HepG2 (cell line): ENCODE results near the gene SCN9A. TPM values are rescaled to one million over a fixed set of nuclear protein-coding genes. Genes with fewer than 3 reads are reported as not detected.

Experiments used
- BRD4 ChIP-seq: sonication (generic); formaldehyde crosslinking; IDR thresholded peaks from 2 replicates; pipeline ENCODE4 v1.4.0; 2020; ENCODE audit warnings: missing genetic modification reagents
- GATAD1 ChIP-seq: IDR thresholded peaks from 2 replicates; pipeline ENCODE4 v1.6.1; 2016; ENCODE audit warnings: missing genetic modification reagents, missing compliant biosample characterization
- MTA3 ChIP-seq: sonication (generic); formaldehyde crosslinking; IDR thresholded peaks from 2 replicates; pipeline ENCODE4 v1.4.0; 2020; ENCODE audit warnings: missing genetic modification reagents
- RAD51 ChIP-seq: fragments of 450-650 bp; IDR thresholded peaks from 2 replicates; pipeline ENCODE4 v1.6.1; 2016; ENCODE audit warnings: borderline replicate concordance
- RFXANK ChIP-seq: IDR thresholded peaks from 2 replicates; pipeline ENCODE4 v1.6.1; 2016
- SETDB1 ChIP-seq: sonication (generic); formaldehyde crosslinking; IDR thresholded peaks from 2 replicates; pipeline ENCODE4 v1.5.1; 2020; ENCODE audit warnings: missing genetic modification reagents, mild to moderate bottlenecking, borderline replicate concordance
- SMC3 ChIP-seq: IDR thresholded peaks from 2 replicates; pipeline ENCODE4 v1.6.1; 2011; ENCODE audit warnings: low read length, improper control_type of control experiment
- TCF7 ChIP-seq: sonication (generic); IDR thresholded peaks from 2 replicates; pipeline ENCODE4 v1.6.1; 2016; ENCODE audit warnings: antibody characterized with exemption, low read depth
- THAP9 ChIP-seq: sonication (generic); formaldehyde crosslinking; IDR thresholded peaks from 2 replicates; pipeline ENCODE4; 2020; ENCODE audit warnings: missing genetic modification reagents, mild to moderate bottlenecking, borderline replicate concordance
- ZBTB4 ChIP-seq: sonication (generic); formaldehyde crosslinking; IDR thresholded peaks from 2 replicates; pipeline ENCODE4 v1.4.0; 2020; ENCODE audit warnings: missing genetic modification reagents, mild to moderate bottlenecking, borderline replicate concordance
- ZFAT ChIP-seq: sonication (generic); formaldehyde crosslinking; conservative IDR thresholded peaks from 2 replicates; pipeline ENCODE4 v1.8.1; 2023; ENCODE audit warnings: missing genetic modification reagents, inconsistent platforms
- ZMYM3 ChIP-seq: sonication (generic); formaldehyde crosslinking; IDR thresholded peaks from 2 replicates; pipeline ENCODE4 v1.5.1; 2020; ENCODE audit warnings: mild to moderate bottlenecking, missing genetic modification reagents
- ZNF350 ChIP-seq: sonication (generic); formaldehyde crosslinking; IDR thresholded peaks from 2 replicates; pipeline ENCODE4 v1.4.0; 2020; ENCODE audit warnings: mild to moderate bottlenecking, low read depth, missing genetic modification reagents, borderline replicate concordance
- ZNF562 ChIP-seq: sonication (generic); formaldehyde crosslinking; IDR thresholded peaks from 2 replicates; pipeline ENCODE4 v1.8.0; 2022; ENCODE audit warnings: missing genetic modification reagents, borderline replicate concordance
- ZNF646 ChIP-seq: sonication (generic); formaldehyde crosslinking; IDR thresholded peaks from 2 replicates; pipeline ENCODE4 v1.9.0; 2021; ENCODE audit warnings: mild to moderate bottlenecking, missing genetic modification reagents
- ZNF781 ChIP-seq: sonication (generic); formaldehyde crosslinking; IDR thresholded peaks from 2 replicates; pipeline ENCODE4 v1.5.1; 2020; ENCODE audit warnings: borderline replicate concordance, mild to moderate bottlenecking, missing genetic modification reagents; ENCODE audit errors: not compliant biosample characterization
- polyA plus RNA-seq, 8 experiments: library from polyadenylated mRNA; depleted of rRNA in 3 of 8; stranded (reverse) in 7 of 8; unstranded in 1 of 8; fragments of >200 nt; fragmentation: Illumina TruSeq in 4 of 8; extraction: Trizol in 4 of 8; gene quantifications; 2 replicates each; pipeline versions ENCODE4 v1.2.1 to v1.2.3, GENCODE V29; 2011 to 2016; ENCODE audit warnings: low read depth in 4 of 8, missing spikeins in 1 of 8, mixed read lengths in 1 of 8; ENCODE audit not compliant: insufficient read depth in 1 of 8
- total RNA-seq, 5 experiments: library from RNA; depleted of rRNA; stranded (reverse); fragments of >200 nt; fragmentation: Illumina TruSeq; extraction: Trizol; gene quantifications; 2 replicates each; pipeline ENCODE4 v1.2.3, GENCODE V29; 2016; ENCODE audit warnings: low read depth in 1 of 5

Gene SCN9A
- total and polyA plus RNA-seq, 2 of the 13 experiments (the other 11 are each of a cell fraction or from before 2014, with no cell fraction given): 15.3 to 24.3 TPM

- TF ChIP-seq ZNF646 (CRISPR knock-in tag) (no peak), RAD51 (no peak), MTA3 (CRISPR knock-in tag) (no peak), ZBTB4 (CRISPR knock-in tag) (no peak), TCF7 (no peak), ZNF350 (no peak), ZMYM3 (no peak), BRD4 (CRISPR knock-in tag) (no peak), ZNF562 (no peak), ZNF781 (CRISPR knock-in tag) (no peak), GATAD1 (CRISPR knock-in tag) (peak; percentile 38; the same call in 1 of the 2 replicates), RFXANK (CRISPR knock-in tag) (no peak; the same call in 1 of the 2 replicates), ZFAT (CRISPR knock-in tag) (no peak), SETDB1 (CRISPR knock-in tag) (no peak), SMC3 (peak; percentile 88), THAP9 (CRISPR knock-in tag) (no peak)
Measured at GRCh38 chr2:166361351-166362153, 14.2 kb downstream of the SCN9A start (continued).
